GM18951 (cell line): ENCODE measurements around the gene PAAF1.

ENCODE experiments used
- POLR2A ChIP-seq: IDR thresholded peaks from 4 replicates; pipeline ENCODE4 v1.6.1; 2011; ENCODE audit warnings: mild to moderate bottlenecking; ENCODE audit not compliant: insufficient read length, insufficient read depth; ENCODE audit errors: extremely low read depth
- in situ Hi-C: fragments of 300-500 bp; cut with MboI; formaldehyde crosslinking; loops from one replicate; pipeline ENCODE4 v1.12.0; 2022; ENCODE audit warnings: low sequenced_read_pairs, mixed read lengths, inconsistent platforms; ENCODE audit not compliant: unreplicated experiment

The PAAF1 gene

DNA sequence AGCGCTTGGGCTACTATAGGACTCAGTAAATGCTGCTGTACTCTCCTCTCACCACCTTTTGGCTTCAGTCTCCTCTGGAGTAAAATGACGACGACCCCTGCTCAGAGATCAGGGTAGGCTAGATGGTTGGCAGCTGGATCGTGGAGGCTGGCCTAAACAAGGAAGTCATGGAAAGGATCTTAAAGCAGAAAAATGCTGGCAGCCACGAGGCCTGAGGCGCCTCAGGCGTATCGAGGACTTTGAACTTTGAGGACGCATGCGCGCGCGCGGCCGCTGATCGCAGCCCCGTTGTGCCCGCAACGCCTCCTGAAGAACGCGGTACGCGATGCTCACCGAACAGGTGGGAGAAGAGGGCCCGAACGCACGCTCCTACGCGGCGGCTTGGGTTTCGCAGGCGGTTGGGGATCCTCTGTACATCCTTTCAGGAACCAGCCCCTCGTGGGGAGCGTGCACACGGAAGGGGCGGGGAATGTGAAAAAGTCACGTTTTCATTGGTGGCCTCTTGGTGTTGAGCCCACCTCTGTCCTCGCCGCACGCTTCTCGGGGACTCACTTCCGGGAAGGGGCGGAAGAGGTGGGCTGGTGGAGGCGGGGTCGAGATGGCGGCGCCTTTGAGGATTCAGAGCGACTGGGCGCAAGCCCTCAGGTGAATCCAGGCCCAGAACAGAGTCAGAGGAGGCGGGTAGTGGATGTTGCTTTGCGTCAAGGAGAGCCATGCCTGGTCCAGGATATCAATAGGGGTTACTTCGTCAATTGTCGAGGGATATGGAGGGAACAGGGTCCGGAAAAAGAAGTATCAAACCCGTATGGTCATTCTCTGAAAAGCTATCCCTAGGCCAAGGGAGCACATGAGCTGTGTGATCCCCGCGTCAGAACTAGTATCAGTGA, at the start of gene PAAF1, which contains the start of gene COA4:
Gene PAAF1, plus strand, starts transcription at position 576 of the 887 bp plus-strand sequence. Its CDS starts 23 bp downstream, at position 599.
Gene COA4, minus strand, starts transcription at position 423 of the 887 bp plus-strand sequence. CDS start 3,468 bp downstream, outside the sequence.
- peak; percentile 95 for TF ChIP-seq POLR2A
- in situ Hi-C loops: no loop called here

GRCh38 chr11:73830261-73830660, 46.5 kb upstream of the PAAF1 start:
- in situ Hi-C loops: no loop called here
- TF ChIP-seq POLR2A: no peak

- no peak for TF ChIP-seq POLR2A
- in situ Hi-C loops: no loop called here
These were observed 43.7 kb upstream of the PAAF1 start for GRCh38 chr11:73833067-73833466.

- no peak for TF ChIP-seq POLR2A
These were observed 38.2 kb upstream of the PAAF1 start for GRCh38 chr11:73838443-73839122.

DNA sequence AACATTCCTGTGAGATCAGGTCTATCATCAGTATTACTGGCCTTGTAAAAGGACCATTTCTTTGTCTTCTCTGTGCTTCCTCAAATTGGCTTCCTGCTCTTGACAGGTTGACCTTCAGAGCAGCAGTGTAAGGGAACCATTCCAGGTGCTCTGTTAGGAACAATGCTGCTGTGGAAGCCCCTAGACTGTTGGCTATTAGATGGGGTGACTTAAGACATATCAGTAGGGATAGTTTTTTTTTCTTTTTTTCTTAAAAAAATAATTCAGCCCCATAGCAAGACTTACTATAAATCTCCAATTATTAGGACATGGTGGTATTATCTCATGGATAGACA, 37.7 kb upstream of the PAAF1 start:
- TF ChIP-seq POLR2A: no peak
- in situ Hi-C loops: no loop called here

More at GRCh38 chr11:73838443-73839122, 38.2 kb upstream of the PAAF1 start:
- in situ Hi-C loops: no loop called here

GRCh38 chr11:73851046-73851764, 25.6 kb upstream of the PAAF1 start:
- in situ Hi-C loops: no loop called here
- no peak for TF ChIP-seq POLR2A

DNA sequence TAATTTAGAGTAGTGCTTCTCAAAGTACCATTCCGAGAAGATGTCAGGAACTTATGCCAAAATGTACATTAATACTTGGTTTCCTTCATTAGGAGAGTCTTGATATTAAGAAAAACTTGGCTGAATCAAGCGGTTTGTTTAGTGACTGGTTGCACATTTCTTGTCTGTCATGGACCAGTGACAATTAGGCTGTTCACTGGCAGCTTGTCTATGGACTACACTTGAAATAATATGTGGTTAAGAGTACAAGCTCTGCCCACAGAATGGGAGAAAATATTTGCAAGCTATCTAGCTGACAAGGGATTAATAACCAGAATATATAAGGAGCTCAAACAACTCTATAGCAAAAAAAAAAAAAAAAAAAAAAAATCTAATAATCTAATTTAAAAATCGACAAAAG, 24.8 kb upstream of the PAAF1 start:
- in situ Hi-C loops: no loop called here
- no peak for TF ChIP-seq POLR2A

- TF ChIP-seq POLR2A: no peak
- in situ Hi-C loops: no loop called here
These were observed 22.1 kb upstream of the PAAF1 start for GRCh38 chr11:73854680-73855079.

DNA sequence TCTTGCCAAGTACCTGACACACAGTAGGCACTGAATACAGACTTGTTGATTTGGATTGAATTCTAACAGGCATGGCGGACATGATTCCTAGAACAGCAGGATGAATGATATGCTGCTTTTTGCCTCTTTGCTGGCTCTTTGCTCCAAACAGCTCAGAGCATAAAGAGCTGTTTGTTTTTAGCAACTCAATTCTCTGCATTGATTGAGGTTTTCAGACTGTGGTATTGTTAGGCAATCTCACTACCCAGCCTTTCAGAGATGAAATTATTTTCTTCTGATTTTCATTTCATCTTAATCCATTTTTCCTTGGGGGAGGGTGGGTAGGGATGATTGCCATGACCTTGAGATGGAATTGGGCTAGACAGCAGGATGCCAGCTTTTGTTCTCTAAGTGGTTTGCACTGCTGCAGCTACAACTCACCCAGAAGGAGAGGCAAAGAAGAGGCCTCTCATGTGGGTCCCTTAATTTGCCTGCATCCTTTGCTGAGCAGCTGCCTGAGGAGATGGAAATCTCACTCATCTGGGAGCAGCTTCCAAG, 20.7 kb upstream of the PAAF1 start:
- no peak for TF ChIP-seq POLR2A
- in situ Hi-C loops: no loop called here

DNA sequence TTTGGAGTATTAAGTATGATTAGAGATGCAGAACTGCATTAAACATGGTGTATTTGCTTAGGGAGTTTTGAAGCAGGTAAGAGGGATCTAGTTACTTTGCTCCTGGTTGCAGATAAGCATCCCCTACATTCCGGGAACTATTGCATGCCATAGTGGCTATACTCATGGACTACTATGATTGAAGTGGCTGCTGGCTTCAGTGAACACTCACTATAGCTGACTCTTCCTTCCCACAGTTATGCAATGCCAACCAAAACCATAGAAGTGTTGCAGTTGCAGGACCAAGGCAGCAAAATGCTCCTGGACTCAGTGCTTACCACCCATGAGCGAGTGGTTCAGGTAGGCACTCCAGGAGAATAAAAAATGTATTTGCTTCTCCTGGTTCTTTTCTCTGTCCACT, 17.1 kb upstream of the PAAF1 start:
- in situ Hi-C loops: no loop called here
- TF ChIP-seq POLR2A: no peak

- in situ Hi-C loops: no loop called here
- TF ChIP-seq POLR2A: no peak
These were observed 16.6 kb upstream of the PAAF1 start for GRCh38 chr11:73860202-73860601.

DNA sequence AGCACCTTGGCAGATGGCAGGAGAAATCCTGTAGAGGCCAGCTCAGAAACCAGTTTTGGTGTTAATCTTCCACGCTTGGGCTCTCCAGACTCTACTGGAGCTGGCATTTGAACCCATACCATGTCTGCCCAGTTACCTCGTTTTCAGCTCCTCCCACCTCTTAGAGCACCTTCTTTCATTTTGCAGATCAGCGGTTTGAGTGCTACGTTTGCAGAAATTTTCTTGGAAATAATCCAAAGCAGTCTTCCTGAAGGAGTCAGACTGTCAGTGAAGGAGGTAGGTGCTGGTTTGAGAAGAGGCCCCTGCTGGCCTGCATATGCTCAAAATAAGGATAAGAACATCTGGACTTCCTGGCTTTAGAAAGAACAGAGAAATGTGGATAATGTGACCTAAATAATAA, 13.8 kb upstream of the PAAF1 start:
- in situ Hi-C loops: no loop called here
- no peak for TF ChIP-seq POLR2A

- no peak for TF ChIP-seq POLR2A
- in situ Hi-C loops: no loop called here
These were observed 10.7 kb upstream of the PAAF1 start for GRCh38 chr11:73866095-73866579.

GRCh38 chr11:73866586-73866996, 10.2 kb upstream of the PAAF1 start:
- TF ChIP-seq POLR2A: no peak
- in situ Hi-C loops: no loop called here
